Measurements from ENCODE around the gene KRT14.

DNA sequence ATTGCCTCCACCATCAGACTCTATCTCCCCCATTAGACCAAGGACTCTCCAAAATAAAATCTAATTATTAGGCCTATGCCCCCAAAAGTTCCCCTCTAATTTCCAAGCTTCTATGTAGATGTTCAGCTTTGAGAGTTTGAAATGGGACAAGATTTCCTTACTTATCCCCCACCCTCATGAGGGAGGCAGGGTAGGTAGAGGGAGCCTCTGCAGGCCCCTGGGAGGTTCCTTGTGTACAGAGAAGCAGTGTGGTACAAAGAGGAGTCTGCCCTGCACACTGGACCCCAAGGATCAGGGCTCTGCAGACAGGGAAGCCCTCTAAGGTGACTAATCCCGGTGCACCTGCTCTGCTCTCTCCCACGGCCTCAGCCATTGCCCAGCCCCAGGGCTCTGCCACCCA is 35.2 kb upstream of the KRT14 start:
- TF ChIP-seq POLR2A (IDR thresholded peaks at IDR 0.05) (no peak), CTCF (IDR thresholded peaks at IDR 0.05) (no peak), EP300 (IDR thresholded peaks at IDR 0.05) (no peak)

All from ovary (tissue), 3 donors.